Neural cell (in vitro differentiated cells): ENCODE results near the gene KRTAP4-8. TPM values are rescaled to one million over a fixed set of nuclear protein-coding genes. Genes with fewer than 3 reads are reported as not detected.
"Not testable (repeated sequence)": the region's sequence is repeated elsewhere in the genome, so short reads cannot be mapped to it uniquely, and the experiment has no call there.

Source experiments
- H2AFZ ChIP-seq: fragments of 200-600, 300-800 bp; sonication (generic), shearing (Covaris generic); 2 replicates; pipeline ENCODE4 v1.6.0; 2014; ENCODE audit warnings: low read depth, mild to moderate bottlenecking, antibody characterized with exemption, low read length, moderate library complexity
- H3F3A ChIP-seq: fragments of 200-600 bp; shearing (Covaris generic); 2 replicates; pipeline ENCODE4 v1.6.1; 2016; ENCODE audit warnings: mild to moderate bottlenecking, moderate library complexity, mixed read lengths, antibody characterized with exemption, low read length; ENCODE audit not compliant: insufficient read depth, poor library complexity, severe bottlenecking
- H3K27ac ChIP-seq: fragments of 200-600, 300-800 bp; sonication (generic), shearing (Covaris generic); 2 replicates; pipeline ENCODE4 v1.5.1; 2014; ENCODE audit warnings: mild to moderate bottlenecking, low read length, moderate library complexity
- H3K27me3 ChIP-seq: fragments of 300-800, 200-600 bp; sonication (generic), shearing (Covaris generic); 2 replicates; pipeline ENCODE4 v1.6.0; 2014; ENCODE audit warnings: mild to moderate bottlenecking, low read depth, low read length, moderate library complexity; ENCODE audit not compliant: insufficient read depth
- H3K36me3 ChIP-seq: fragments of 300-800, 200-600 bp; sonication (generic), shearing (Covaris generic); 2 replicates; pipeline ENCODE4 v1.5.1; 2014; ENCODE audit warnings: mild to moderate bottlenecking, antibody characterized with exemption, low read length, moderate library complexity; ENCODE audit not compliant: insufficient read depth
- H3K4me2 ChIP-seq: fragments of 300-800, 200-600 bp; sonication (generic), shearing (Covaris generic); 2 replicates; pipeline ENCODE4 v1.6.0; 2014; ENCODE audit warnings: mild to moderate bottlenecking, low read length
- H3K4me3 ChIP-seq: fragments of 300-800, 200-600 bp; sonication (generic), shearing (Covaris generic); 2 replicates; pipeline ENCODE4 v1.5.1; 2014; ENCODE audit warnings: mild to moderate bottlenecking, low read length, moderate library complexity
- H3K79me2 ChIP-seq: fragments of 200-600 bp; shearing (Covaris generic); replicated peaks from 2 replicates; pipeline ENCODE4 v1.6.0; 2014; ENCODE audit warnings: mild to moderate bottlenecking, low read length, moderate library complexity; ENCODE audit not compliant: insufficient read depth
- H3K9ac ChIP-seq: fragments of 300-800, 200-600 bp; sonication (generic), shearing (Covaris generic); 2 replicates; pipeline ENCODE4 v1.6.1; 2016; ENCODE audit warnings: mild to moderate bottlenecking, low read length, mixed read lengths
- H3K9me2 ChIP-seq: fragments of 200-600 bp; shearing (Covaris generic); 2 replicates; pipeline ENCODE4 v1.6.1; 2016; ENCODE audit warnings: mild to moderate bottlenecking, low read length, mixed read lengths; ENCODE audit not compliant: insufficient read depth
- H3K9me3 ChIP-seq: fragments of 200-600, 300-800 bp; sonication (generic), shearing (Covaris generic); 2 replicates; pipeline ENCODE4 v1.6.1; 2016; ENCODE audit warnings: mild to moderate bottlenecking, mixed run types, low read length, moderate library complexity, mixed read lengths
- H4K20me1 ChIP-seq: fragments of 200-600 bp; shearing (Covaris generic); 2 replicates; pipeline ENCODE4 v1.6.1; 2016; ENCODE audit warnings: mild to moderate bottlenecking, mixed run types; ENCODE audit not compliant: insufficient read depth
- EP300 ChIP-seq: fragments of 450-650 bp; conservative IDR thresholded peaks from 2 replicates; pipeline ENCODE4 v1.6.1; 2014; ENCODE audit warnings: antibody characterized with exemption, mild to moderate bottlenecking, moderate library complexity; ENCODE audit not compliant: poor library complexity, severe bottlenecking
- EZH2 ChIP-seq: fragments of 200-600, 300-800 bp; shearing (Covaris generic), sonication (generic); IDR thresholded peaks from 2 replicates; pipeline ENCODE4 v1.6.1; 2014; ENCODE audit warnings: antibody characterized with exemption, low read length, borderline replicate concordance, mild to moderate bottlenecking; ENCODE audit not compliant: insufficient read depth, poor library complexity, severe bottlenecking
- MXI1 ChIP-seq: fragments of 450-650 bp; conservative IDR thresholded peaks from 2 replicates; pipeline ENCODE4 v1.6.1; 2014; ENCODE audit warnings: antibody characterized with exemption, mild to moderate bottlenecking; ENCODE audit not compliant: poor library complexity, severe bottlenecking
- POLR2AphosphoS5 ChIP-seq: IDR thresholded peaks from 2 replicates; pipeline ENCODE4 v1.6.1; 2012
- RAD21 ChIP-seq: fragments of 450-650 bp; conservative IDR thresholded peaks from 2 replicates; pipeline ENCODE4 v1.6.1; 2014; ENCODE audit warnings: antibody characterized with exemption, mild to moderate bottlenecking, moderate library complexity
- REST ChIP-seq: IDR thresholded peaks from 2 replicates; pipeline ENCODE4 v1.6.1; 2012; ENCODE audit warnings: borderline replicate concordance
- SMC3 ChIP-seq: fragments of 450-650 bp; conservative IDR thresholded peaks from 2 replicates; pipeline ENCODE4 v1.6.1; 2014; ENCODE audit warnings: antibody characterized with exemption, mild to moderate bottlenecking, moderate library complexity; ENCODE audit not compliant: poor library complexity
- TAF1 ChIP-seq: IDR thresholded peaks from 2 replicates; pipeline ENCODE4 v1.6.1; 2012; ENCODE audit warnings: low read depth
- polyA plus RNA-seq: library from polyadenylated mRNA; depleted of rRNA; stranded (reverse); fragments of >200 nt; gene quantifications from 2 replicates; pipeline ENCODE4 v1.2.3, GENCODE V29; 2014
- TF ChIP-seq, protein P1 (sequence below): fragments of 450-650 bp; IDR thresholded peaks from 2 replicates; pipeline ENCODE4 v1.5.1; 2014; ENCODE audit warnings: antibody characterized with exemption, mild to moderate bottlenecking, moderate library complexity; ENCODE audit not compliant: poor library complexity, severe bottlenecking

Gene KRTAP4-8
- polyA plus RNA-seq, 1 donor from 2014 or later: not detected

DNA sequence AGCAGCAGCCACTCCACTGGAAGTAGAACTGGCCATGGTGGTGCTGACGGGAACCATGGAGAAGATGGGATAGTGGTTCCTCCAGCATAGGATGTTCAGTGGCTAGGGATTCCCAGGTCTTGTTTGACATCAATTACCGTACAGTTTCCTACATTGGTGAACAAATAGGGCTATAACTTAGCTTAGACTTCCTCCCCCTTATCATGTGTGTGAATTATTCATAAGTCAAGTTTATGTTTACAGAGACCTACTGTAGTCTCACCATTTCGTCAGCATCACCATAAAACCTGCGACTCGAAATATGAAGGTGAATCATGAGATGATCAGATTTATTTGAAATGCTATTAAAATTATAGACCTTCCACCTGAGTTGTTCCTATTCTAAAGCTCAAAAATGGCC, 39.2 kb downstream of the KRTAP4-8 start:
- Histone ChIP-seq H3K27me3 (no peaks in the 10 kb centered on the region), H3K9me3 (no peaks in the 10 kb centered on the region), H3K4me2 (no peak overlapping the region), H3K9me2 (no peaks in the 10 kb centered on the region), H3K27ac (no peak overlapping the region), H2AFZ (no peak overlapping the region), H3K9ac (no peak overlapping the region), H3F3A (no peaks in the 10 kb centered on the region), H3K79me2 (no peaks in the 10 kb centered on the region), H3K36me3 (no peaks in the 10 kb centered on the region), H4K20me1 (no peaks in the 10 kb centered on the region), H3K4me3 (no peak overlapping the region)
- TF ChIP-seq POLR2AphosphoS5 (no peak), MXI1 (no peak), REST (no peak), EP300 (no peak), TAF1 (no peak), SMC3 (no peak)
- TF ChIP-seq, protein P1, sequence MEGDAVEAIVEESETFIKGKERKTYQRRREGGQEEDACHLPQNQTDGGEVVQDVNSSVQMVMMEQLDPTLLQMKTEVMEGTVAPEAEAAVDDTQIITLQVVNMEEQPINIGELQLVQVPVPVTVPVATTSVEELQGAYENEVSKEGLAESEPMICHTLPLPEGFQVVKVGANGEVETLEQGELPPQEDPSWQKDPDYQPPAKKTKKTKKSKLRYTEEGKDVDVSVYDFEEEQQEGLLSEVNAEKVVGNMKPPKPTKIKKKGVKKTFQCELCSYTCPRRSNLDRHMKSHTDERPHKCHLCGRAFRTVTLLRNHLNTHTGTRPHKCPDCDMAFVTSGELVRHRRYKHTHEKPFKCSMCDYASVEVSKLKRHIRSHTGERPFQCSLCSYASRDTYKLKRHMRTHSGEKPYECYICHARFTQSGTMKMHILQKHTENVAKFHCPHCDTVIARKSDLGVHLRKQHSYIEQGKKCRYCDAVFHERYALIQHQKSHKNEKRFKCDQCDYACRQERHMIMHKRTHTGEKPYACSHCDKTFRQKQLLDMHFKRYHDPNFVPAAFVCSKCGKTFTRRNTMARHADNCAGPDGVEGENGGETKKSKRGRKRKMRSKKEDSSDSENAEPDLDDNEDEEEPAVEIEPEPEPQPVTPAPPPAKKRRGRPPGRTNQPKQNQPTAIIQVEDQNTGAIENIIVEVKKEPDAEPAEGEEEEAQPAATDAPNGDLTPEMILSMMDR: no peak

DNA sequence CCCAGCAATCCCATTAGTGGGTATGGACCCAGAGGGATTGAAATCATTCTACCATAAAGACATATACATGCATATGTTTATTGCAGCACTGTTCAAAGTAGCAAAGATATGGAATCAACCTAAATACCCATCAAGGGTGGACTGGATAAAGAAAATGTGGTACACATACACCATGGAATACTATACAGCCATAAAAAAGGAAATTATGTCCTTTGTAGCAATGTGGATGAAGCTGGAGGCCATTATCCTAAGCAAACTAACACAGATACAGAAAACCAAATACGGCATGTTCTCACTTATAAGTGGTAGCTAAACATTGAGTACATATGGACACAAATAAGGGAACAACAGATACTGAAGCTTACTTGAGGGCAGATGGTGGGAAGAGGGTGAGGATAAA, 40.4 kb downstream of the KRTAP4-8 start:
- TF ChIP-seq MXI1 (no peak), POLR2AphosphoS5 (no peak), TAF1 (no peak), EP300 (no peak), REST (no peak), RAD21 (no peak), SMC3 (no peak), EZH2 (no peak)
- TF ChIP-seq, protein P1: no peak
- Histone ChIP-seq H2AFZ (no peak overlapping the region), H3K4me2 (no peak overlapping the region), H3K9ac (no peak overlapping the region), H3K4me3 (no peak overlapping the region), H3K79me2 (no peaks in the 10 kb centered on the region), H3K9me3 (no peaks in the 10 kb centered on the region), H3K27ac (no peak overlapping the region), H3K27me3 (no peaks in the 10 kb centered on the region), H3K36me3 (no peaks in the 10 kb centered on the region), H4K20me1 (no peaks in the 10 kb centered on the region), H3F3A (no peaks in the 10 kb centered on the region), H3K9me2 (no peaks in the 10 kb centered on the region)

GRCh38 chr17:41055130-41055529, 42.8 kb downstream of the KRTAP4-8 start, which contains the start of gene KRTAP2-2:
KRTAP2-2 (minus strand) TSS chr17:41055230; CDS start chr17:41055211, 19 bp downstream.
- not testable (repeated sequence) for H4K20me1 ChIP-seq, H3K4me2 ChIP-seq, H3K27ac ChIP-seq, H3K27me3 ChIP-seq, H3K36me3 ChIP-seq, H2AFZ ChIP-seq, H3K9me3 ChIP-seq, H3K4me3 ChIP-seq, H3K79me2 ChIP-seq, H3K9me2 ChIP-seq, H3F3A ChIP-seq, H3K9ac ChIP-seq
